Endothelial cell of umbilical vein (primary cell): Measurements from ENCODE around the gene TKT. TPM values are rescaled to one million over a fixed set of nuclear protein-coding genes. Genes with fewer than 3 reads are reported as not detected.

Experiments used
- BruUV-seq: library from RNA; stranded (reverse); fragments of 400-500 nt; replicated peaks from 2 replicates; lab custom pipeline; 2021; lab: Mats Ljungman, UMichigan
- CTCF ChIA-PET: fragments of 300-600, 350-600 bp; sonication (Branson Sonifier 250); formaldehyde crosslinking; loops from one replicate; lab custom pipeline; 2021; ENCODE audit warnings: antibody characterized with exemption, inconsistent platforms; lab: Charles Lee
- POLR2A ChIA-PET: fragments of 300-600, 350-600 bp; sonication (Branson Sonifier 250); formaldehyde crosslinking; loops from one replicate; lab custom pipeline; 2021; ENCODE audit warnings: antibody characterized with exemption, inconsistent platforms; lab: Charles Lee
- DNase-seq: peaks from one replicate; pipeline ENCODE4 v3.0.0-alpha.2; 2011; ENCODE audit warnings: low read depth, low spot score
- FAIRE-seq: peaks from 2 replicates; lab custom pipeline; 2011; peaks lifted over from hg19 to GRCh38; lab: Jason Lieb, UNC
- H2AFZ ChIP-seq: 2 replicates; pipeline ENCODE4 v1.6.0; 2012; ENCODE audit warnings: low read depth, low read length, control low read depth, inconsistent platforms
- H3K27ac ChIP-seq: 2 replicates; pipeline ENCODE4 v1.5.1; 2011; ENCODE audit warnings: low read depth, mild to moderate bottlenecking, control low read depth, low read length, moderate library complexity; ENCODE audit not compliant: insufficient read depth
- H3K27me3 ChIP-seq, 2 experiments: 2 replicates each; pipeline versions ENCODE4 v1.6.0 to v1.6.1; 2011; ENCODE audit warnings: low read length in 2 of 2, mixed read lengths in 1 of 2; ENCODE audit not compliant: control insufficient read depth in 2 of 2, insufficient read depth in 2 of 2
- H3K36me3 ChIP-seq, 2 experiments: 2 replicates in 1 of 2; 3 replicates in 1 of 2; pipeline ENCODE4 v1.5.1; 2011; ENCODE audit warnings: low read length in 2 of 2, mild to moderate bottlenecking in 1 of 2, moderate library complexity in 1 of 2; ENCODE audit not compliant: control insufficient read depth in 2 of 2, insufficient read depth in 2 of 2; ENCODE audit errors: extremely low read depth in 1 of 2
- H3K4me1 ChIP-seq: 3 replicates; pipeline ENCODE4 v1.5.1; 2011; ENCODE audit warnings: mild to moderate bottlenecking, low read length; ENCODE audit not compliant: control insufficient read depth, insufficient read depth; ENCODE audit errors: extremely low read depth
- H3K4me2 ChIP-seq: 2 replicates; pipeline ENCODE4 v1.6.1; 2011; ENCODE audit warnings: low read length, control low read depth, mixed read lengths; ENCODE audit not compliant: insufficient read depth
- H3K4me3 ChIP-seq, 3 experiments: fragments of 200-600 bp in 1 of 3; sonication (generic), shearing (Covaris generic) in 1 of 3; replicated peaks in 1 of 3; 2 replicates each; pipeline ENCODE4 v1.5.1; 2011 to 2016; ENCODE audit warnings: control low read depth in 3 of 3, low read length in 3 of 3, mild to moderate bottlenecking in 2 of 3, inconsistent platforms in 1 of 3, low read depth in 1 of 3, moderate library complexity in 1 of 3; ENCODE audit not compliant: insufficient read depth in 1 of 3
- H3K79me2 ChIP-seq: 2 replicates; pipeline ENCODE4 v1.6.0; 2012; ENCODE audit warnings: low read length, inconsistent platforms; ENCODE audit not compliant: control insufficient read depth, insufficient read depth
- H3K9ac ChIP-seq: replicated peaks from 2 replicates; pipeline ENCODE3; 2011; ENCODE audit warnings: low read length, control low read depth; ENCODE audit not compliant: insufficient read depth; ENCODE audit errors: extremely low read depth
- H3K9me1 ChIP-seq: replicated peaks from 3 replicates; pipeline ENCODE4 v1.6.0; 2011; ENCODE audit warnings: mild to moderate bottlenecking, low read length; ENCODE audit not compliant: control insufficient read depth, insufficient read depth; ENCODE audit errors: extremely low read depth
- H3K9me3 ChIP-seq: replicated peaks from 2 replicates; pipeline ENCODE4 v1.5.1; 2012; ENCODE audit warnings: low read length, inconsistent platforms; ENCODE audit not compliant: control insufficient read depth, insufficient read depth
- H4K20me1 ChIP-seq: replicated peaks from 2 replicates; pipeline ENCODE3; 2011; ENCODE audit warnings: mild to moderate bottlenecking, low read length; ENCODE audit not compliant: control insufficient read depth, insufficient read depth; ENCODE audit errors: extremely low read depth
- EZH2 ChIP-seq: IDR thresholded peaks from 2 replicates; pipeline ENCODE4 v1.6.1; 2012; ENCODE audit warnings: borderline replicate concordance, low read depth, mild to moderate bottlenecking, moderate library complexity, low read length, inconsistent platforms; ENCODE audit not compliant: severe bottlenecking
- FOS ChIP-seq: IDR thresholded peaks from 2 replicates; pipeline ENCODE4 v1.6.1; 2011; ENCODE audit warnings: mild to moderate bottlenecking, low read length, moderate library complexity, borderline replicate concordance; ENCODE audit not compliant: insufficient read depth
- GATA2 ChIP-seq: IDR thresholded peaks from 2 replicates; pipeline ENCODE4 v1.7.0; 2011; ENCODE audit warnings: low read depth, mild to moderate bottlenecking, moderate library complexity, mixed read lengths, low read length; ENCODE audit not compliant: insufficient read length, insufficient read depth
- POLR2A ChIP-seq: IDR thresholded peaks from 2 replicates; pipeline ENCODE4 v1.6.1; 2012; ENCODE audit warnings: low read depth, mild to moderate bottlenecking, control low read depth, low read length
- POLR2AphosphoS5 ChIP-seq: IDR thresholded peaks from 2 replicates; pipeline ENCODE4 v1.6.1; 2012; ENCODE audit warnings: low read depth, mild to moderate bottlenecking, control low read depth, low read length, moderate library complexity; ENCODE audit not compliant: insufficient read depth
- dilution Hi-C: fragments of 300-500 bp; cut with MboI; formaldehyde crosslinking; loops from one replicate; pipeline ENCODE4 v1.15.0; 2019; ENCODE audit warnings: low sequenced_read_pairs; ENCODE audit not compliant: extremely low pct_ligation_motif_present
- intact Hi-C: fragments of 100-400 bp; cut with micrococcal nuclease; formaldehyde crosslinking; loops from one replicate; pipeline ENCODE4 v1.10.0; 2022
- polyA plus RNA-seq, 4 experiments: library from polyadenylated mRNA; depleted of rRNA in 3 of 4; stranded (reverse) in 3 of 4; unstranded in 1 of 4; fragments of >200 nt; gene quantifications; 2 replicates each; pipeline versions ENCODE4 v1.2.1 to v1.2.3, GENCODE V29; 2011 to 2012; ENCODE audit warnings: missing spikeins in 1 of 4
- total RNA-seq: library from RNA; stranded (reverse); gene quantifications from 2 replicates; pipeline ENCODE4 v1.2.3, GENCODE V29; 2021
- TF ChIP-seq, protein P1 (sequence below), 2 donors: IDR thresholded peaks; 1 replicate in 1 of 2; 2 replicates in 1 of 2; pipeline ENCODE4 v1.5.1; 2011; ENCODE audit warnings: low read length in 2 of 2, mild to moderate bottlenecking in 2 of 2, moderate library complexity in 2 of 2, control low read depth in 1 of 2, inconsistent platforms in 1 of 2, low read depth in 1 of 2; ENCODE audit not compliant: insufficient read depth in 1 of 2; ENCODE audit errors: extremely low read depth in 1 of 2

Gene TKT
- total and polyA plus RNA-seq, 2 donors (not counting 3 experiments of a cell fraction or from before 2014, with no cell fraction given), result 287 to 586 TPM

DNA sequence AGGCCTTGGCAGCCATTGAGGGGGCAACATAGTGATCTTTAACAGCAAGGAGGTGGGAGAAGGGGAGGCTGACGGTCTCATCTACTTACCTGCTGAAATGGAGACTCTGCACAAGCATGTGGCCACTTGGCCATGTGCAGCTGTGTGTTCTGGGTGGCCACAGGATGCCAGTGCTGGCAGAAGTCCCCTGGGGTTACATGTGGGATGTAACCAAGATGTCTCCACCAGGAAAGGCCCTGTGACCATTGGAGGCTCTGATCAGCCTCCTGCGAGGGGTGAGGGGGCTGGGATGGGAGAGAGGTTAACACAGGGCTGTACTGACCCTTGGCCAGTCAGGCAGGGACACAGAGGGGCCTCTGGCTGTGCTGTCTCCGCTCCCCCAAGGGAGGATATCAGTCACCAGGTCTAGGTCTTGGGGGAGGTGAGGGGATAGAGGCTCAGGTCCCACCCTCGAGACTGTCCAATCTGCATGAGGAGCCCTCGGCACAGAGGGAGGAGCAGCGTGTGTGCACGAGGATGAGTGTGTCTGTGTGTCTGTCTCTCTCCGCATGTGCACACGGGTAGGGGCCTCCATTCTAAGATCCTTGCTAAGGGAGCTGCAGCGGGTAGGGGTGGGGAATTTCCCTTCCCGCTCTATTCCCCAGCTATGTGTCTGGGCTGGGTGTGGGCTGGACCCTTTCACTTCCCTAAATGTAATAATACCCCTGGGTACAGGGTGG lies 75.4 kb downstream of the TKT start:
- Histone ChIP-seq H3K27me3 (no peaks in the 10 kb centered on the region), H3K9ac (no peak overlapping the region), H3K4me1 (no peaks in the 10 kb centered on the region), H3K36me3 (peaks cover 7 to 17% of the 10 kb centered on the region in 2 experiments), H3K79me2 (no peaks in the 10 kb centered on the region), H3K27ac (no peak overlapping the region), H3K4me3 (no peak overlapping the region), H3K9me1 (no peaks in the 10 kb centered on the region), H3K9me3 (no peaks in the 10 kb centered on the region), H3K4me2 (no peak overlapping the region), H2AFZ (no peak overlapping the region), H4K20me1 (no peaks in the 10 kb centered on the region)
- ChIA-PET POLR2A (interaction anchor here (0.7 kb wide), 1 partner anchor 31 kb away, joined by 4 read pairs; no protein-coding TSS in a partner anchor), CTCF (no interaction called here)
- FAIRE-seq (no peak), DNase-seq (no peak)
- TF ChIP-seq FOS (no peak), EZH2 (no peak), POLR2A (no peak), GATA2 (no peak), POLR2AphosphoS5 (no peak)
- TF ChIP-seq, protein P1, sequence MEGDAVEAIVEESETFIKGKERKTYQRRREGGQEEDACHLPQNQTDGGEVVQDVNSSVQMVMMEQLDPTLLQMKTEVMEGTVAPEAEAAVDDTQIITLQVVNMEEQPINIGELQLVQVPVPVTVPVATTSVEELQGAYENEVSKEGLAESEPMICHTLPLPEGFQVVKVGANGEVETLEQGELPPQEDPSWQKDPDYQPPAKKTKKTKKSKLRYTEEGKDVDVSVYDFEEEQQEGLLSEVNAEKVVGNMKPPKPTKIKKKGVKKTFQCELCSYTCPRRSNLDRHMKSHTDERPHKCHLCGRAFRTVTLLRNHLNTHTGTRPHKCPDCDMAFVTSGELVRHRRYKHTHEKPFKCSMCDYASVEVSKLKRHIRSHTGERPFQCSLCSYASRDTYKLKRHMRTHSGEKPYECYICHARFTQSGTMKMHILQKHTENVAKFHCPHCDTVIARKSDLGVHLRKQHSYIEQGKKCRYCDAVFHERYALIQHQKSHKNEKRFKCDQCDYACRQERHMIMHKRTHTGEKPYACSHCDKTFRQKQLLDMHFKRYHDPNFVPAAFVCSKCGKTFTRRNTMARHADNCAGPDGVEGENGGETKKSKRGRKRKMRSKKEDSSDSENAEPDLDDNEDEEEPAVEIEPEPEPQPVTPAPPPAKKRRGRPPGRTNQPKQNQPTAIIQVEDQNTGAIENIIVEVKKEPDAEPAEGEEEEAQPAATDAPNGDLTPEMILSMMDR (IDR thresholded peaks at IDR 0.05; ENCODE audit: extremely low read depth in 1 of 2, insufficient read depth in 1 of 2, low read depth in 1 of 2, low read length in 2 of 2), result no peak
- BruUV-seq, result no TSS peak
- dilution Hi-C loops (no loop called here), intact Hi-C loops (no loop called here)
